Osteocyte (in vitro differentiated cells): ENCODE results near the gene MAP4K4. TPM values are rescaled to one million over a fixed set of nuclear protein-coding genes. Genes with fewer than 3 reads are reported as not detected.

Source experiments
- DNase-seq: peaks from one replicate; pipeline ENCODE4 v3.0.0; 2021; ENCODE audit warnings: mixed read lengths; ENCODE audit not compliant: unreplicated experiment; ENCODE audit errors: extremely low spot score
- H3K27ac Mint-ChIP-seq: one replicate; pipeline ENCODE4 v1.8.0; 2021; ENCODE audit warnings: mild to moderate bottlenecking, mixed read lengths; ENCODE audit not compliant: unreplicated experiment
- H3K27me3 Mint-ChIP-seq: one replicate; pipeline ENCODE4 v1.8.0; 2021; ENCODE audit warnings: mixed read lengths; ENCODE audit not compliant: unreplicated experiment
- H3K36me3 Mint-ChIP-seq: one replicate; pipeline ENCODE4 v1.8.0; 2021; ENCODE audit warnings: mixed read lengths; ENCODE audit not compliant: unreplicated experiment
- H3K4me1 Mint-ChIP-seq: one replicate; pipeline ENCODE4 v1.8.0; 2021; ENCODE audit warnings: mixed read lengths; ENCODE audit not compliant: unreplicated experiment
- H3K4me3 Mint-ChIP-seq: one replicate; pipeline ENCODE4 v1.8.0; 2021; ENCODE audit warnings: mild to moderate bottlenecking, moderate library complexity, mixed read lengths; ENCODE audit not compliant: unreplicated experiment
- H3K9me3 Mint-ChIP-seq: one replicate; pipeline ENCODE4 v1.8.0; 2021; ENCODE audit warnings: mixed read lengths; ENCODE audit not compliant: unreplicated experiment
- total RNA-seq: library from RNA; stranded (reverse); gene quantifications from 2 replicates; pipeline ENCODE4 v1.2.1, GENCODE V29; 2021
- TF ChIP-seq, protein P1 (sequence below): fragments of 200-600 bp; sonication (generic); IDR thresholded peaks from 2 replicates; pipeline ENCODE4 v1.5.0; 2021; ENCODE audit warnings: antibody characterized with exemption, mild to moderate bottlenecking, moderate library complexity

Gene MAP4K4
- total RNA-seq, 1 donor from 2014 or later, result 126 TPM

DNA sequence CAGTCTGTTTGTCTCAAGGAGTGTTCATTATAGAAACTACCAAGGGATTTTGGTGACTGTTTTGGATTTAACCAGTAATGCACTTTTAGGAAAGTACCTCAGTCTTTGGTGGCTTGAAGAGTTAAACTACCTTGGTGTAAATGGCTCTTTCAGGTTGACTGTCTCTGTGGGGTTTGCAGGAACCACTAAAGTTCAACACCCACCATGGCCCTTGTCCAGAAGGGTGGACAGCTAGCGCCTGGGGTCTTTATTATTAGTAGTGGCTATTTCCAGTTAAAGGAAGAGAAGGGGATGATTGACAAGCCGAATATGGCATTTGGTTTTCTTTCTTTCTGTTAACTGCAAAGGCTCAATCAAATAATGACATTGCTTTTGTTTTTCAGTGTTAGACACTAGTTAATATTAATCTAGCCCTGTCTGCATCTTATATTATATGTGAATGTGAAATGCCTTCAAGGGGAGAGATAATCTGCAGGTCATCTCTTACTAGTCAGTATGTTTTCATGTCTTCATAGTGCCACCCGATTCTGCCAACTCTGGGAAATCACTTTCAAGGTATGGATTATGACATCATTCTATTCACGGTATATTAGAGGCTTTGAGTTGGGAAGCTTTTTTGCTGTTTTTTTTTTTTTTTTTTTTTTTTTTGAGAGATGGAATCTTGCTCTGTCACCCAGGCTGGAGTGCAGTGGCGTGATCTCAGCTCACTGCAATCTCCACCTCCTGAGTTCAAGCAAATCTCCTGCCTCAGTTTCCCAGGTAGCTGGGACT lies 56.4 kb downstream of the MAP4K4 start:
- Mint-ChIP-seq H3K4me1 (peaks cover 78% of the 10 kb centered on the region), H3K36me3 (no peaks in the 10 kb centered on the region), H3K4me3 (no peak overlapping the region), H3K27me3 (no peaks in the 10 kb centered on the region), H3K9me3 (no peaks in the 10 kb centered on the region), H3K27ac (peak overlapping the region; percentile 79)
- TF ChIP-seq, protein P1, sequence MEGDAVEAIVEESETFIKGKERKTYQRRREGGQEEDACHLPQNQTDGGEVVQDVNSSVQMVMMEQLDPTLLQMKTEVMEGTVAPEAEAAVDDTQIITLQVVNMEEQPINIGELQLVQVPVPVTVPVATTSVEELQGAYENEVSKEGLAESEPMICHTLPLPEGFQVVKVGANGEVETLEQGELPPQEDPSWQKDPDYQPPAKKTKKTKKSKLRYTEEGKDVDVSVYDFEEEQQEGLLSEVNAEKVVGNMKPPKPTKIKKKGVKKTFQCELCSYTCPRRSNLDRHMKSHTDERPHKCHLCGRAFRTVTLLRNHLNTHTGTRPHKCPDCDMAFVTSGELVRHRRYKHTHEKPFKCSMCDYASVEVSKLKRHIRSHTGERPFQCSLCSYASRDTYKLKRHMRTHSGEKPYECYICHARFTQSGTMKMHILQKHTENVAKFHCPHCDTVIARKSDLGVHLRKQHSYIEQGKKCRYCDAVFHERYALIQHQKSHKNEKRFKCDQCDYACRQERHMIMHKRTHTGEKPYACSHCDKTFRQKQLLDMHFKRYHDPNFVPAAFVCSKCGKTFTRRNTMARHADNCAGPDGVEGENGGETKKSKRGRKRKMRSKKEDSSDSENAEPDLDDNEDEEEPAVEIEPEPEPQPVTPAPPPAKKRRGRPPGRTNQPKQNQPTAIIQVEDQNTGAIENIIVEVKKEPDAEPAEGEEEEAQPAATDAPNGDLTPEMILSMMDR, result no peak
- no peak for DNase-seq

DNA sequence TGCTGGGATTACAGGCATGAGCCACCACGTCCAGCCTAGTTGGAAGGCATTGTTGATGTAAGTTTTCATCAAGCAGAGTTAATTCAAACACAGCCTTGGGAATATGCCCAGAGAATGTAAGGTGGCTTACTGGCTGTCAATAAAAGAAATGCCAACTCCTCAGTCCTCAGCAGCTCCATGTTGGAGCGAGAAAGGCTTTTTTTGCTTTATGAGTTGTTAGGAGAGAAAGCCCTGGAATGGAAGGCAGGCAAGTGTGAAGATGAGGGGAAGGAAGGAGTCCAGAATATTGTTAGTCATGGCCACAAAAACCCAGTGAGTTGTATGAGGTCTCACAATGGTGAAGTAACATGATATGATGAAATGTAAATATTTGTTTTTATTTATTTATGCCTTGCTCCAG lies 57.1 kb downstream of the MAP4K4 start:
- Mint-ChIP-seq H3K4me1 (peaks cover 81% of the 10 kb centered on the region), H3K36me3 (no peaks in the 10 kb centered on the region), H3K27me3 (no peaks in the 10 kb centered on the region), H3K4me3 (no peak overlapping the region), H3K27ac (peak overlapping the region; percentile 79), H3K9me3 (no peaks in the 10 kb centered on the region)
- no peak for DNase-seq
- TF ChIP-seq, protein P1, result no peak

DNA sequence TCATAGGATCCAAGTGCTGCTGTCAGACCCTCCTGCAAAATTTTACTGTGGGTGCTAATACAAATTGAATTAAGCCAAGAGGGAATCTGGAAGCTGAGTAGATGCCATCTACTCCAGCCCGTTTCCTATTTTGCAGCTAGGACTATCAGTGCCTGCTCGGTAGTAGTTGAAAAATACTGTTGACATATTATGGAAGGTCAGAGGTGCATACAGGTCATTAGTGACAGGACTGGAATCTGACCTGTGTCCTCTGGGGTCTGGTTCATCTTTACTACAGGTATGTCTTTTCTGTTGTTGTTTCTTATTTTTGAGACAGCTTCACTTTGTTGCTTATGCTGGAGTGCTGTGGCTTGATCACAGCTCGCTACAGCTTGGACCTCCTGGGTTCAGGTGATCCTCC lies 58.8 kb downstream of the MAP4K4 start:
- Mint-ChIP-seq H3K36me3 (no peaks in the 10 kb centered on the region), H3K9me3 (no peaks in the 10 kb centered on the region), H3K27ac (peak overlapping the region; percentile 79), H3K4me3 (no peak overlapping the region), H3K27me3 (no peaks in the 10 kb centered on the region), H3K4me1 (peaks cover 79% of the 10 kb centered on the region)
- DNase-seq, result no peak
- TF ChIP-seq, protein P1, result no peak

DNA sequence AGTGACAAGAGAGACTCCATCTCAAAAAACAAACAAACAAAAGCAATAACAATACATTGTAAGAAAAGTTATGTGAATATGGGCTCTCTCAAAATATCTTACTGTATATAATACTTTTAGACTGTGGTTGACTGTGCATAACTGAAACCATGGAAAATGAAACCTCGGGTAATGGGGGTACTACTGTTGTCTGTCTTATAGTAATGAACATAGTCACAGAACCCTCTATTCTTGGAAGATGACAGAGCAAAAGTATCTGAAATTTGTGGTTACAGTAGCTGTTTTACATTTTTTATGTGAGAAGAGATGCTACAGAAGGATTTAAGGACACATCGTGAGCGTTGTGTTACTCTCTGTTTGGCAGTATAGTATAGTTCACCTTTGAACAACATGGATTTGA lies 60.5 kb downstream of the MAP4K4 start:
- TF ChIP-seq, protein P1, result no peak
- Mint-ChIP-seq H3K4me3 (peak overlapping the region; percentile 41), H3K36me3 (peaks cover 2% of the 10 kb centered on the region), H3K27ac (peak overlapping the region; percentile 84), H3K27me3 (no peaks in the 10 kb centered on the region), H3K4me1 (peaks cover 75% of the 10 kb centered on the region), H3K9me3 (no peaks in the 10 kb centered on the region)
- DNase-seq, result no peak

DNA sequence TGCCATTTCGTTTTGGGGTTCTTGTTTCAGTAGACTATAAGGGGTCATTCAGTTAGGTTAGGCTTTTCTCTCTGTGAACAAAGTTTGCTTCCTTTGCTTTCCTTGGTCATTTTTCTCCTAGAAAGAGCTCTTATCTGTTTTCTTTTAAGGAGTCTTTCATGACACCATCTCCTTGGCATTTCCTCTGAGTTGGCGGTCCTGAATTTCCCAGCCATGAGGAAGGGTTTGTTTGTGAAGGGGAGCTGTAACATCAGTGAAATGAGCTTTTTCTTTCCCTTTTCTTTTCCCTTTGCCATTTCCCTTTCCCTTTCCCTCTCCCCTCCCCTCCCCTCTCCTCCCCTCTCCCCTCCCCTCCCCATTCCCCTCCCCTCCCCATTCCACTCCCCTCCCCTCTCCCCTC lies 61.7 kb downstream of the MAP4K4 start:
- peak overlapping the region; percentile 84 for H3K27ac Mint-ChIP-seq
- DNase-seq, result no peak
- peaks cover 2% of the 10 kb centered on the region for H3K36me3 Mint-ChIP-seq
- H3K27me3 Mint-ChIP-seq, result no peaks in the 10 kb centered on the region
- peak overlapping the region; percentile 41 for H3K4me3 Mint-ChIP-seq
- no peaks in the 10 kb centered on the region for H3K9me3 Mint-ChIP-seq
- TF ChIP-seq, protein P1, result no peak
- peaks cover 75% of the 10 kb centered on the region for H3K4me1 Mint-ChIP-seq
